K562 (cell line): ENCODE data around the gene POLD1. TPM values are rescaled to one million over a fixed set of nuclear protein-coding genes. Genes with fewer than 3 reads are reported as not detected.

Experiments
- CCNT2 ChIP-seq: IDR thresholded peaks from 2 replicates; pipeline ENCODE4 v1.6.1; 2011; ENCODE audit warnings: borderline replicate concordance, low read depth, mild to moderate bottlenecking, moderate library complexity, mixed read lengths, low read length; ENCODE audit not compliant: insufficient read length; ENCODE audit errors: extremely low read depth
- EHMT2 ChIP-seq: fragments of 450-650 bp; IDR thresholded peaks from 2 replicates; pipeline ENCODE4 v1.6.1; 2018; ENCODE audit warnings: antibody characterized with exemption
- GABPA ChIP-seq: fragments of 200-800 bp; sonication (Bioruptor generic); conservative IDR thresholded peaks from 2 replicates; pipeline ENCODE4 v1.6.1; 2016; ENCODE audit warnings: low read depth, missing genetic modification characterization, missing compliant biosample characterization
- HIVEP1 ChIP-seq: fragments of 250-450 bp; sonication (Bioruptor Pico); IDR thresholded peaks from 2 replicates; pipeline ENCODE4 v1.4.0; 2020; ENCODE audit warnings: mild to moderate bottlenecking
- KDM1A ChIP-seq, 2 experiments: fragments of 450-650 bp; IDR thresholded peaks; 2 replicates each; pipeline ENCODE4 v1.6.1; 2016; ENCODE audit warnings: mild to moderate bottlenecking in 2 of 2
- MEF2D ChIP-seq: conservative IDR thresholded peaks from 2 replicates; pipeline ENCODE4 v1.6.1; 2016; ENCODE audit warnings: low read depth, missing genetic modification characterization, missing compliant biosample characterization
- MYBL2 ChIP-seq, 2 experiments: fragments of 450-650 bp in 1 of 2; sonication (generic) in 1 of 2; formaldehyde crosslinking in 1 of 2; IDR thresholded peaks; 2 replicates each; pipeline versions ENCODE4 v1.6.1 to v1.8.1; 2017 to 2022; ENCODE audit warnings: borderline replicate concordance in 1 of 2, inconsistent platforms in 1 of 2, low read depth in 1 of 2, mild to moderate bottlenecking in 1 of 2, missing genetic modification reagents in 1 of 2, moderate library complexity in 1 of 2
- POLR2G ChIP-seq: fragments of 200-400 bp; formaldehyde crosslinking; IDR thresholded peaks from 2 replicates; pipeline ENCODE4 v1.6.1; 2017; ENCODE audit warnings: low read depth, mild to moderate bottlenecking, antibody characterized with exemption, low read length, moderate library complexity
- PTTG1 ChIP-seq: fragments of 450-650 bp; IDR thresholded peaks from 2 replicates; pipeline ENCODE4 v1.6.1; 2016; ENCODE audit warnings: low read depth, mild to moderate bottlenecking, missing genetic modification characterization, missing compliant biosample characterization
- SRSF7 ChIP-seq: fragments of 200-400 bp; formaldehyde crosslinking; optimal IDR thresholded peaks from 2 replicates; pipeline ENCODE3; 2017; ENCODE audit warnings: mild to moderate bottlenecking, low read depth, low read length
- ZNF232 ChIP-seq: sonication (generic); formaldehyde crosslinking; IDR thresholded peaks from 2 replicates; pipeline ENCODE4 v1.8.0; 2022; ENCODE audit warnings: mild to moderate bottlenecking, missing genetic modification reagents
- ZNF41 ChIP-seq: fragments of 250-450 bp; sonication (Bioruptor Pico); conservative IDR thresholded peaks from 2 replicates; pipeline ENCODE4 v1.4.0; 2020; ENCODE audit warnings: mild to moderate bottlenecking
- ZNF668 ChIP-seq: fragments of 250-450 bp; sonication (Bioruptor Pico); IDR thresholded peaks from 2 replicates; pipeline ENCODE4 v1.8.0; 2022; ENCODE audit warnings: mild to moderate bottlenecking, inconsistent platforms
- polyA plus RNA-seq, 8 experiments: library from polyadenylated mRNA; depleted of rRNA in 4 of 8; stranded (reverse) in 5 of 8; unstranded in 3 of 8; fragments of >200 nt; fragmentation: Nextera tagmentation in 2 of 8; fragmentation: Illumina TruSeq in 1 of 8; extraction: Ambion mirVana in 2 of 8; extraction: Trizol in 1 of 8; gene quantifications; 2 replicates each; pipeline versions ENCODE4 v1.2.1 to v1.2.3, GENCODE V29; 2011 to 2014; ENCODE audit warnings: inconsistent platforms in 1 of 8, missing spikeins in 1 of 8
- total RNA-seq, 7 experiments: library from RNA; depleted of rRNA in 6 of 7; stranded (reverse); fragments of >200 nt in 6 of 7; fragmentation: Illumina TruSeq in 2 of 7; extraction: Trizol in 2 of 7; gene quantifications; 2 replicates each; pipeline versions ENCODE4 v1.2.1 to v1.2.3, GENCODE V29; 2011 to 2021; ENCODE audit warnings: low replicate concordance in 1 of 7
- TF ChIP-seq, protein P1 (sequence below): fragments of 450-650 bp; IDR thresholded peaks from 2 replicates; pipeline ENCODE4 v1.7.0; 2016; ENCODE audit warnings: borderline replicate concordance
- TF ChIP-seq, protein P2 (sequence below): sonication (generic); formaldehyde crosslinking; IDR thresholded peaks from 2 replicates; pipeline ENCODE4 v1.8.0; 2022; ENCODE audit warnings: mild to moderate bottlenecking, low read depth, missing genetic modification reagents
- TF ChIP-seq, protein P3 (sequence below): IDR thresholded peaks from 2 replicates; pipeline ENCODE4 v1.6.1; 2014; ENCODE audit warnings: antibody characterized with exemption
- TF ChIP-seq, protein P4 (sequence below): sonication (generic); formaldehyde crosslinking; IDR thresholded peaks from 2 replicates; pipeline ENCODE4 v1.8.0; 2022; ENCODE audit warnings: missing genetic modification reagents, mild to moderate bottlenecking, moderate library complexity, borderline replicate concordance

POLD1 gene
- total and polyA plus RNA-seq, 9 of the 15 experiments (the other 6 are each of a cell fraction or from before 2014, with no cell fraction given), result 1.3 to 312 (median 47.8) TPM

DNA sequence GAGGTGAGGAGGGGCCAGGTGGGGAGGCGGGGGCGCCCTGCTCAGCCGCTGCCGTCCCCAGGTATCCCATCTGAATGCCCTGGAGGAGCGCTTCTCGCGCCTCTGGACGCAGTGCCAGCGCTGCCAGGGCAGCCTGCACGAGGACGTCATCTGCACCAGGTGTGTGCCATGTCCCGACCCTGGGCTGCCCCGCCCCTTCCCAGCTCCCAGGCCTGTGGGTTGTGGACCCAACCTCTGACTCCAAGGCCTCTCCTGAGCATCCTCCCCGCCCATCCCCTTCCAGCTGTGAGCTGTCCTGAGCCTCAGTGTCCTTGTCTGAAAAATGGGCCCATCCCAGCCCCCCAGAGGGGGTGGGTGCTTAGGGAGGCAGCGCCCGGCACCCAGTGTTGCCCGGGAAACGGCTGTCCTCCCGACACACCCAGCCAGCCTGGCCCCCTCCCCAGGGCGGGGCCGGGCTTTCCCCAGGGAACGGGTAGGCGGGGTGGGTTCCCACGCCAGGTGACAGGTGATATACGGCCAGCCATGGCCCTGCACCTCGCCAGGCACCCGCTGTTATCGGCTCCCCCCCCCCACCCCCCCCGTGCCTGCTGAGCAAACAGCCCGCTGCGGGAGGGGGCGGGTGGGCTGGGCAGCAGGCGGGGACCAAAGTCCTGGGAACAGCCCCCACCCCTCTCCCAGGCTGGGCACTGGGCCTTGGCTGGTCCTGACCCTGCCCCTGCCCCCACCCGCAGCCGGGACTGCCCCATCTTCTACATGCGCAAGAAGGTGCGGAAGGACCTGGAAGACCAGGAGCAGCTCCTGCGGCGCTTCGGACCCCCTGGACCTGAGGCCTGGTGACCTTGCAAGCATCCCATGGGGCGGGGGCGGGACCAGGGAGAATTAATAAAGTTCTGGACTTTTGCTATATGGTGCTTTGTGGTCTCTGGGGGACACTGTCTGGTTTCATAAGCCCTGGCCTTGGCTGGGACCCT, 33.2 kb downstream of the POLD1 start (continued):
- TF ChIP-seq, protein P1, sequence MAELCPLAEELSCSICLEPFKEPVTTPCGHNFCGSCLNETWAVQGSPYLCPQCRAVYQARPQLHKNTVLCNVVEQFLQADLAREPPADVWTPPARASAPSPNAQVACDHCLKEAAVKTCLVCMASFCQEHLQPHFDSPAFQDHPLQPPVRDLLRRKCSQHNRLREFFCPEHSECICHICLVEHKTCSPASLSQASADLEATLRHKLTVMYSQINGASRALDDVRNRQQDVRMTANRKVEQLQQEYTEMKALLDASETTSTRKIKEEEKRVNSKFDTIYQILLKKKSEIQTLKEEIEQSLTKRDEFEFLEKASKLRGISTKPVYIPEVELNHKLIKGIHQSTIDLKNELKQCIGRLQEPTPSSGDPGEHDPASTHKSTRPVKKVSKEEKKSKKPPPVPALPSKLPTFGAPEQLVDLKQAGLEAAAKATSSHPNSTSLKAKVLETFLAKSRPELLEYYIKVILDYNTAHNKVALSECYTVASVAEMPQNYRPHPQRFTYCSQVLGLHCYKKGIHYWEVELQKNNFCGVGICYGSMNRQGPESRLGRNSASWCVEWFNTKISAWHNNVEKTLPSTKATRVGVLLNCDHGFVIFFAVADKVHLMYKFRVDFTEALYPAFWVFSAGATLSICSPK, result no peak
- no peak for TF ChIP-seq PTTG1 (tag)
- no peak for TF ChIP-seq EHMT2
- TF ChIP-seq GABPA, result no peak
- no peak for TF ChIP-seq CCNT2
- TF ChIP-seq SRSF7, result no peak
- TF ChIP-seq MYBL2 (IDR thresholded peaks at IDR 0.05; ENCODE audit: low read depth), result no peak
- no peak for TF ChIP-seq MYBL2 (CRISPR knock-in tag; IDR thresholded peaks at IDR 0.05; ENCODE audit: borderline replicate concordance)
- TF ChIP-seq ZNF232 (CRISPR knock-in tag), result no peak
- no peak for TF ChIP-seq ZNF41 (CRISPR knock-in tag)
- no peak for TF ChIP-seq MEF2D (tag)
- TF ChIP-seq, protein P2, sequence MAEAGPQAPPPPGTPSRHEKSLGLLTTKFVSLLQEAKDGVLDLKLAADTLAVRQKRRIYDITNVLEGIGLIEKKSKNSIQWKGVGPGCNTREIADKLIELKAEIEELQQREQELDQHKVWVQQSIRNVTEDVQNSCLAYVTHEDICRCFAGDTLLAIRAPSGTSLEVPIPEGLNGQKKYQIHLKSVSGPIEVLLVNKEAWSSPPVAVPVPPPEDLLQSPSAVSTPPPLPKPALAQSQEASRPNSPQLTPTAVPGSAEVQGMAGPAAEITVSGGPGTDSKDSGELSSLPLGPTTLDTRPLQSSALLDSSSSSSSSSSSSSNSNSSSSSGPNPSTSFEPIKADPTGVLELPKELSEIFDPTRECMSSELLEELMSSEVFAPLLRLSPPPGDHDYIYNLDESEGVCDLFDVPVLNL (CRISPR knock-in tag), result no peak
- no peak for TF ChIP-seq ZNF668
- TF ChIP-seq KDM1A (IDR thresholded peaks at IDR 0.05), result peak in 1 of 2 experiments; percentile 47; a peak in 1 of 4 replicates
- no peak for TF ChIP-seq HIVEP1 (CRISPR knock-in tag)
- TF ChIP-seq, protein P3, sequence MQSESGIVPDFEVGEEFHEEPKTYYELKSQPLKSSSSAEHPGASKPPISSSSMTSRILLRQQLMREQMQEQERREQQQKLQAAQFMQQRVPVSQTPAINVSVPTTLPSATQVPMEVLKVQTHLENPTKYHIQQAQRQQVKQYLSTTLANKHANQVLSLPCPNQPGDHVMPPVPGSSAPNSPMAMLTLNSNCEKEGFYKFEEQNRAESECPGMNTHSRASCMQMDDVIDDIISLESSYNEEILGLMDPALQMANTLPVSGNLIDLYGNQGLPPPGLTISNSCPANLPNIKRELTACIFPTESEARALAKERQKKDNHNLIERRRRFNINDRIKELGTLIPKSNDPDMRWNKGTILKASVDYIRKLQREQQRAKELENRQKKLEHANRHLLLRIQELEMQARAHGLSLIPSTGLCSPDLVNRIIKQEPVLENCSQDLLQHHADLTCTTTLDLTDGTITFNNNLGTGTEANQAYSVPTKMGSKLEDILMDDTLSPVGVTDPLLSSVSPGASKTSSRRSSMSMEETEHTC, result no peak
- TF ChIP-seq, protein P4, sequence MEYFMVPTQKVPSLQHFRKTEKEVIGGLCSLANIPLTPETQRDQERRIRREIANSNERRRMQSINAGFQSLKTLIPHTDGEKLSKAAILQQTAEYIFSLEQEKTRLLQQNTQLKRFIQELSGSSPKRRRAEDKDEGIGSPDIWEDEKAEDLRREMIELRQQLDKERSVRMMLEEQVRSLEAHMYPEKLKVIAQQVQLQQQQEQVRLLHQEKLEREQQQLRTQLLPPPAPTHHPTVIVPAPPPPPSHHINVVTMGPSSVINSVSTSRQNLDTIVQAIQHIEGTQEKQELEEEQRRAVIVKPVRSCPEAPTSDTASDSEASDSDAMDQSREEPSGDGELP, result 0 out of 2 replicates have a peak, but pooled peaks have one; percentile 13
- TF ChIP-seq POLR2G, result peak; percentile 52; the same call in 1 of the 2 replicates
